GM11168 (cell line): ENCODE results near the gene MLC1.

Experiments used
- in situ Hi-C: fragments of 300-500 bp; cut with MboI; formaldehyde crosslinking; loops from one replicate; pipeline ENCODE4 v1.12.0; 2022; ENCODE audit warnings: low sequenced_read_pairs; ENCODE audit not compliant: unreplicated experiment

MLC1 gene

GRCh38 chr22:50085211-50085972 lies at the start of gene MLC1:
Gene MLC1, minus strand, starts transcription at chr22:50085426. Its CDS starts 524 bp downstream, at chr22:50084902.
- in situ Hi-C loops = no loop called here

GRCh38 chr22:50134481-50134880 lies 49.3 kb upstream of the MLC1 start:
- in situ Hi-C loops = no loop called here

GRCh38 chr22:50131894-50132293 lies 46.7 kb upstream of the MLC1 start:
- in situ Hi-C loops = no loop called here

- in situ Hi-C loops = no loop called here
Observed at GRCh38 chr22:50129121-50129736, 44.0 kb upstream of the MLC1 start.

- in situ Hi-C loops = no loop called here
Observed at GRCh38 chr22:50125029-50125428, 39.8 kb upstream of the MLC1 start.

GRCh38 chr22:50123119-50123518 lies 37.9 kb upstream of the MLC1 start:
- in situ Hi-C loops = no loop called here

- in situ Hi-C loops = no loop called here
Observed at GRCh38 chr22:50121202-50121740, 36.0 kb upstream of the MLC1 start.

- in situ Hi-C loops = no loop called here
Observed at GRCh38 chr22:50119768-50120251, 34.6 kb upstream of the MLC1 start.

- in situ Hi-C loops = no loop called here
Observed at GRCh38 chr22:50119169-50119767, 34.0 kb upstream of the MLC1 start.

GRCh38 chr22:50118557-50119168 lies 33.4 kb upstream of the MLC1 start:
- in situ Hi-C loops = no loop called here

- in situ Hi-C loops = no loop called here
Observed at GRCh38 chr22:50118129-50118528, 32.9 kb upstream of the MLC1 start.

GRCh38 chr22:50117168-50117762 lies 32.0 kb upstream of the MLC1 start:
- in situ Hi-C loops = no loop called here

GRCh38 chr22:50115693-50116092 lies 30.5 kb upstream of the MLC1 start:
- in situ Hi-C loops = no loop called here

- in situ Hi-C loops = no loop called here
Observed at GRCh38 chr22:50114221-50115021, 29.2 kb upstream of the MLC1 start.

GRCh38 chr22:50112151-50113118 lies 27.2 kb upstream of the MLC1 start:
- in situ Hi-C loops = no loop called here

- in situ Hi-C loops = no loop called here
Observed at GRCh38 chr22:50111056-50111455, 25.8 kb upstream of the MLC1 start.

GRCh38 chr22:50107529-50107928 lies 22.3 kb upstream of the MLC1 start:
- in situ Hi-C loops = no loop called here
